HFFc6 (cell line): ENCODE data around the gene MAT2B. TPM values are rescaled to one million over a fixed set of nuclear protein-coding genes. Genes with fewer than 3 reads are reported as not detected.

Source experiments
- DNase-seq: peaks from one replicate; pipeline ENCODE4 v3.0.0-alpha.2; 2018
- H3K27ac Mint-ChIP-seq: 2 replicates; pipeline ENCODE4 v1.8.0; 2020; ENCODE audit warnings: mild to moderate bottlenecking, mixed read lengths
- H3K27me3 Mint-ChIP-seq: 2 replicates; pipeline ENCODE4 v1.8.0; 2021; ENCODE audit warnings: mild to moderate bottlenecking, moderate library complexity, mixed read lengths; ENCODE audit not compliant: insufficient read depth
- H3K36me3 Mint-ChIP-seq: 2 replicates; pipeline ENCODE4 v1.8.0; 2021; ENCODE audit warnings: low read depth, mixed read lengths
- H3K4me1 Mint-ChIP-seq: 2 replicates; pipeline ENCODE4 v1.8.0; 2020; ENCODE audit warnings: low read depth, mixed read lengths
- H3K4me3 Mint-ChIP-seq: 2 replicates; pipeline ENCODE4 v1.8.0; 2020; ENCODE audit warnings: mild to moderate bottlenecking, moderate library complexity, mixed read lengths
- H3K9me3 Mint-ChIP-seq: 2 replicates; pipeline ENCODE4 v1.8.0; 2020; ENCODE audit warnings: mild to moderate bottlenecking, mixed read lengths
- CTCF ChIP-seq: fragments of 200-600 bp; sonication (generic); IDR thresholded peaks from 2 replicates; pipeline ENCODE4 v1.5.0; 2021; ENCODE audit warnings: antibody characterized with exemption, mild to moderate bottlenecking
- total RNA-seq, 6 experiments: library from RNA; stranded (reverse); fragmentation: NEBNext Ultra II Directional; extraction: Animal tissue kit (Norgen Biotek cat#: 25700); gene quantifications; 2 replicates in 1 of 6; 3 replicates in 5 of 6; pipeline ENCODE4 v1.2.3, GENCODE V29; 2021

MAT2B gene
- total RNA-seq, 6 experiments from 2014 or later: 38.8 to 53.2 (median 48.4) TPM

GRCh38 chr5:163509291-163509951, 4.0 kb downstream of the MAT2B start:
- DNase-seq: peak; percentile 67
- Mint-ChIP-seq H3K4me1 (peaks cover 44% of the 10 kb centered on the region), H3K9me3 (no peaks in the 10 kb centered on the region), H3K4me3 (peak overlapping the region; percentile 99), H3K36me3 (no peaks in the 10 kb centered on the region), H3K27ac (peak overlapping the region; percentile 80), H3K27me3 (no peaks in the 10 kb centered on the region)
- TF ChIP-seq CTCF: no peak

- H3K36me3 Mint-ChIP-seq: peaks cover 16% of the 10 kb centered on the region; the same call in 1 of the 2 replicates
- H3K9me3 Mint-ChIP-seq: no peaks in the 10 kb centered on the region
- DNase-seq: no peak
- no peaks in the 10 kb centered on the region for H3K27me3 Mint-ChIP-seq
- no peak overlapping the region for H3K27ac Mint-ChIP-seq
- no peak for TF ChIP-seq CTCF
- no peak overlapping the region for H3K4me3 Mint-ChIP-seq
- peaks cover 25% of the 10 kb centered on the region for H3K4me1 Mint-ChIP-seq
Observed at GRCh38 chr5:163512526-163512925, 7.1 kb downstream of the MAT2B start.

- no peak overlapping the region for H3K4me3 Mint-ChIP-seq
- H3K27ac Mint-ChIP-seq: no peak overlapping the region
- H3K27me3 Mint-ChIP-seq: peaks cover 5% of the 10 kb centered on the region
- H3K36me3 Mint-ChIP-seq: peaks cover 24% of the 10 kb centered on the region
- TF ChIP-seq CTCF: no peak
- H3K4me1 Mint-ChIP-seq: no peaks in the 10 kb centered on the region
- peaks cover 7% of the 10 kb centered on the region; the same call in 1 of the 2 replicates for H3K9me3 Mint-ChIP-seq
- no peak for DNase-seq
Observed at GRCh38 chr5:163525096-163525495, 19.7 kb downstream of the MAT2B start.

- DNase-seq: no peak
- peaks cover 4% of the 10 kb centered on the region for H3K36me3 Mint-ChIP-seq
- no peak overlapping the region for H3K4me3 Mint-ChIP-seq
- H3K27me3 Mint-ChIP-seq: peaks cover 8% of the 10 kb centered on the region
- peaks cover 5% of the 10 kb centered on the region; the same call in 1 of the 2 replicates for H3K9me3 Mint-ChIP-seq
- no peak overlapping the region for H3K27ac Mint-ChIP-seq
- H3K4me1 Mint-ChIP-seq: no peaks in the 10 kb centered on the region
- no peak for TF ChIP-seq CTCF
Observed at GRCh38 chr5:163529698-163530097, 24.3 kb downstream of the MAT2B start.

- H3K27me3 Mint-ChIP-seq: peaks cover 14% of the 10 kb centered on the region
- H3K36me3 Mint-ChIP-seq: no peaks in the 10 kb centered on the region; the same call in 1 of the 2 replicates
- no peaks in the 10 kb centered on the region for H3K9me3 Mint-ChIP-seq
- no peaks in the 10 kb centered on the region for H3K4me1 Mint-ChIP-seq
- no peak for DNase-seq
- H3K27ac Mint-ChIP-seq: no peak overlapping the region
- no peak for TF ChIP-seq CTCF
- H3K4me3 Mint-ChIP-seq: no peak overlapping the region
Observed at GRCh38 chr5:163531272-163531671, 25.9 kb downstream of the MAT2B start.
